HPDE6-E6E7 (cell line): ENCODE results near the gene AEBP2.
"Not testable (repeated sequence)": the region's sequence is repeated elsewhere in the genome, so short reads cannot be mapped to it uniquely, and the experiment has no call there.

Source experiments
- DNase-seq: peaks from one replicate; pipeline ENCODE4 v3.0.0; 2011; ENCODE audit warnings: missing footprints; ENCODE audit errors: extremely low spot score

Gene AEBP2

GRCh38 chr12:19439059-19440018 is at the start of gene AEBP2:
TSS of gene AEBP2 (plus strand) at chr12:19439492. CDS start at chr12:19439700, 208 bp downstream.
- peak; percentile 90 for DNase-seq

GRCh38 chr12:19390051-19390598 is 49.2 kb upstream of the AEBP2 start:
- no peak for DNase-seq

GRCh38 chr12:19392644-19393043 is 46.6 kb upstream of the AEBP2 start:
- not testable (repeated sequence) for DNase-seq

GRCh38 chr12:19394385-19394784 is 44.9 kb upstream of the AEBP2 start:
- no peak for DNase-seq

GRCh38 chr12:19397534-19397933 is 41.8 kb upstream of the AEBP2 start:
- DNase-seq: peak; percentile 78

- DNase-seq: no peak
Measured at GRCh38 chr12:19398376-19399363, 40.6 kb upstream of the AEBP2 start.

GRCh38 chr12:19400649-19401285 is 38.5 kb upstream of the AEBP2 start:
- not testable (repeated sequence) for DNase-seq

- DNase-seq: peak; percentile 15
Measured at GRCh38 chr12:19402211-19402610, 37.1 kb upstream of the AEBP2 start.

- DNase-seq: no peak
Measured at GRCh38 chr12:19402743-19403431, 36.4 kb upstream of the AEBP2 start.

- no peak for DNase-seq
Measured at GRCh38 chr12:19404242-19404880, 34.9 kb upstream of the AEBP2 start.

- no peak for DNase-seq
Measured at GRCh38 chr12:19409376-19409775, 29.9 kb upstream of the AEBP2 start.

- no peak for DNase-seq
Measured at GRCh38 chr12:19410211-19410610, 29.1 kb upstream of the AEBP2 start.

- DNase-seq: no peak
Measured at GRCh38 chr12:19410629-19411185, 28.6 kb upstream of the AEBP2 start.

- no peak for DNase-seq
Measured at GRCh38 chr12:19411234-19412204, 27.8 kb upstream of the AEBP2 start.

- no peak for DNase-seq
Measured at GRCh38 chr12:19412844-19413243, 26.4 kb upstream of the AEBP2 start.

- not testable (repeated sequence) for DNase-seq
Measured at GRCh38 chr12:19413582-19413981, 25.7 kb upstream of the AEBP2 start.

GRCh38 chr12:19415563-19415962 is 23.7 kb upstream of the AEBP2 start:
- no peak for DNase-seq

GRCh38 chr12:19419086-19419485 is 20.2 kb upstream of the AEBP2 start:
- no peak for DNase-seq
